Metanephros (tissue), 1 donor: ENCODE results near the gene HSPB6. TPM values are rescaled to one million over a fixed set of nuclear protein-coding genes. Genes with fewer than 3 reads are reported as not detected.

Source experiments
- total RNA-seq: library from RNA; depleted of rRNA; stranded (reverse); fragments of >200 nt; gene quantifications from one replicate; pipeline ENCODE4 v1.2.3, GENCODE V29; 2014

Gene HSPB6, protein sequence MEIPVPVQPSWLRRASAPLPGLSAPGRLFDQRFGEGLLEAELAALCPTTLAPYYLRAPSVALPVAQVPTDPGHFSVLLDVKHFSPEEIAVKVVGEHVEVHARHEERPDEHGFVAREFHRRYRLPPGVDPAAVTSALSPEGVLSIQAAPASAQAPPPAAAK
- total RNA-seq, result 51.6 TPM

DNA sequence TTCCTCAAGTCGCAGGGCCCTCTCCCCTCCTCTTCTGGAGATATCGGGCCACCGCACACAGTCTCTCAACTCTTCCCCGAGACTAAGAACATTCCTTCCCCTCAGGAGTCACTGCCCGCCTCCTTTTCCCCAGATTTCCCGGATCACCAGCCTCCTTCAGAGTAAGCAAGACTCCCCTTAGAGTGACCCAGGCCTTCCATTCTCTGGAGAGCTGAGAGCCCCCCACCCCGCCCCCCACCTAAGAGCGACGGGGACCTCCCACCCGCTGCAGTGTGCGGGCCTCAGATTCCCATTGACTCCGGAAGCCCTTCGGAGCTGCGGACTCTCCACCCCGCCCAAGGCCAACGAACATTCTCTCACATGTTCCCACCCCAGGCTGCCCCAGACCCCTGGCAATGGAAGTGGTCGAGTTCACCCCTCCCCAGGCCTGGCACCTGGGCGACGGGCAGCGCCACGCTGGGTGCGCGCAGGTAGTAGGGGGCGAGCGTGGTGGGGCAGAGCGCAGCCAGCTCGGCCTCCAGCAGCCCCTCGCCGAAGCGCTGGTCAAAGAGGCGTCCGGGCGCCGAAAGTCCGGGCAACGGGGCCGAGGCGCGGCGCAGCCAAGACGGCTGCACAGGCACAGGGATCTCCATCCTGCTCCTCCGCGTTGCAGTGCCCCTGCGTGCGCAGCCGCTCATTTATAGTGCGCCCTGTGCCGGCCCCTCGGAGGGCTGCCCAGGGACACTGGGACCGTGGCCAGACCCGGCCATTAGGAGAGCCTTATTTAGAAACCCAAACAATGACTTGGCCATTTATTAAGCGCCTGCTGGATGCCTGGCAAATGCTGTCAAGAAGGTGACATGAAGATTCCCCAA is at the start of gene HSPB6:
Gene HSPB6, minus strand, starts transcription at position 653 of the 854 bp plus-strand sequence. Its CDS starts 21 bp downstream, at position 632.

DNA sequence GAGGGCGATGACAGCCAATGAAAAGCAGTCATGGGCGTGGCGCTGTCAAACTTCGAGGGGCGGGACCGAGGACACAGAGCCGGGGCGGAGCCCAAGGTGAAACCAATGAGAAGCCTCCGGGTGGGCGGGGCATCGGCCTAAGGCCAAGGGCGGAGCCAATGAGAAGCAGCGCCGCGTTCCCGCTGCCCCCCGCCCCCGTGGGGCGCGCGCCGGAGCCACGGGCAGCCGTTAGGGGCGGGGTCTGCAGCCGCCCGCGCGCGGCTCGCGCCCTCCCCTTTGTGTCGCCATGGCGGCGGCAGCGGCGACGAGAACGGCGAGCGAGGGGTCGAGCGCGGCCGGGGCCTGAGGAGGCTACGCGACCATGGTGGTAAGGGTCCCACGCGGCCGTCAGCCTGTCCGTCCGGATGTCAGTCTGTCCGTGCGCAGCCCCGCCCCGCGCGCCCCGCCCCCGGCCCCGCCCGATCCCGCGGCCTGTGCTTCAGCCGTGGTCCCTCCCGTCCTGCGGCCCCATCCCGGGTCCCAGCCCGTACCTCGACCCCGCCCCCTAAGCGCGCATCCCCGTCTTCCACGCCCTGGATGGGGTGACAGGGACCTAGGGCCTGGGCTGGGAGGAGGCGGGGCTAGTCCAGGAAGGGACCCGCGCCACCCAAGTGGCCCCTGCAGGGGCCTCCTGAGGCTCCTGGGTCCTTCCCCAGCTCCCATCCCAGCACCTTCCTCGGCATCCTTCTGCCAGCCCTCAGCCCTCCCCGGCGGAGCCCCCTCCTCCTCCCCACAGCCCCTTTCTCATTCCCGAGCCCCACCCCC is 18.7 kb upstream of the HSPB6 start, which contains the start of gene ARHGAP33:
Gene ARHGAP33, plus strand, starts transcription at position 267 of the 804 bp plus-strand sequence. Its CDS starts 95 bp downstream, at position 362.

DNA sequence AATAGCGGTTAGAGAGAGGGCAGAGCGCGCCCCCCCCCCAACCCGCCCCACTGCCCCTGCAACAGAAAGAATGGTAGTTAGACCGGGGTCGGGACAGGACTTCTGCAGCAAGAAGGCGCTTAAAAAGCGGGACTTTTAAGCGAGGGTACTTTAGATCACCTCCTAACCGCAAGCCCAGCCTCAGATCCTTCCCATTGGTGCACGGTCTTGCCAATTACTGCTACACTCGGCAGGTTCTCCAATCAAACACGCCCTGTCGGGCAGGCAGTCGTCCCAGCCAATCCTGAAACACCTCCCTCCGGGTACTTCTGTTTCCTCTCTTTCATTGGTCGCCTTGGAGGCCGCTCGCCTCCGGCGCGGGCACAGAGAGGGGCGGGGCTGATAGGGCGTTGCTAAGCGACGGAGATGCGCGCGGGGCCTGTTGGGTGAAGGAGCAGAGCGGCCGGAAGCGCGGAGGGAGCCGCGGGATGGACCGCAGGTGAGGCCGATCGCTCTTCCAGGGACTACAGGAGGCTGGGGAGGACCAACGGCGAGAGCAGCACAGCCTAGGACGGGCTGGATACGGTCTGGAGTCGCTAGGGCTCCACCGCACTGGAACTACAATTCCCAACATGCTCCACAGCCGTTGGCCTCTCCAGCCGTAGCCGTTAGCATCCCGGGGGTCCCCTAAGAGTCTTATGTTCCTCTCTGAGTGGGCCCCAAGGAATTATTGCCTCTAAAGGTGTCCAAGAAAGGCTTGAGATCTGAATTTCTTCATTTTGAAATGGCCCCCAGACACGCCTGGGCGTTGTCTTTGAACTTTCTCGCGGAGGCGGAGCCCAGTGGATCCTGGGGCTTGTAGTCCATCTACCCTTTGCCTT is 1.1 kb upstream of the HSPB6 start, which contains the start of gene PROSER3:
Gene PROSER3, plus strand, starts transcription at position 428 of the 860 bp plus-strand sequence. Its CDS starts 40 bp downstream, at position 468.

DNA sequence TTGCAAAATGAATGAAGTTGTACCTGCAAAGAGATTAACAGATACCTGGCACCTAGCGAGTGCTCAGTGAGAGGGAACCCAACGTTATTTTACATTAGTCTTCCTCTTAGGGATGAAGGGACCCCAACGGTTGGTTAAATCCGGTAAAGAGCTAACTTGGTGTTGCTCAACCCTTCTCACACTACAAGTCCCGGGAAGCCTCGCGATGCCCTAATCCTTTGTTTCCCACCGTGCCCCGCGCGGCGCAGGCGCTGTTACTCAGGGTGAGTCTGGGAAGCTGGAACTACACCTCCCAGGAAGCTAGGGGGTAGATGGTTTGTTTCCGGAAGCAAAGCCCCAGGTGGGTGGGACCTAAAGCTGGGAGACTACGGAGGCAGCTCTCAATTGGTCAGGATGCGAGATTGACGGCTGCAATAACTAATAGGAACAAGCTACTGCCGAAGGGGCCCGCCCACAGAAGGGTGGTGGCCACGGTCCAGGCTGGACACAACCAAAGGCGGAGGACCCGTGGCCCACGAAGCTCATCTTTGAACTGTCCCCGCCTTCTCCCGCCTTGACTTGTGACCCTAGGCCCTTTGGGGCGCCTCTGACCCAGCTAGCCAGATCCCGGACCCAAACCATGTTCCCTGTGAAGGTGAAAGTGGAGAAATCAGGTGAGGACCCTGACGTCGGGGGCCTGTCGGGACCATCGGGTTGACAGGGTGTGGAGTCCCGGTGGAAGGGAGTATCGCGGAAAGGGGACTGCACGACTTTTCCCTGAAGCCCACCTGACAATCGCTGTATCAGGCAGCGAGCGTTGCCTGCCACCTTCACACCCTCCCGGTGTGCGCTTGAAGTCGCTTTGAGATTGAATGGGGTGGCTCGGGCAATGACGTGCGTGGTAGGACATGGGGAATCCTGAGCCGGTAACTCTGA is 8.5 kb downstream of the HSPB6 start, which contains the start of gene LIN37:
Gene LIN37, plus strand, starts transcription at position 471 of the 915 bp plus-strand sequence. Its CDS starts 149 bp downstream, at position 620.

DNA sequence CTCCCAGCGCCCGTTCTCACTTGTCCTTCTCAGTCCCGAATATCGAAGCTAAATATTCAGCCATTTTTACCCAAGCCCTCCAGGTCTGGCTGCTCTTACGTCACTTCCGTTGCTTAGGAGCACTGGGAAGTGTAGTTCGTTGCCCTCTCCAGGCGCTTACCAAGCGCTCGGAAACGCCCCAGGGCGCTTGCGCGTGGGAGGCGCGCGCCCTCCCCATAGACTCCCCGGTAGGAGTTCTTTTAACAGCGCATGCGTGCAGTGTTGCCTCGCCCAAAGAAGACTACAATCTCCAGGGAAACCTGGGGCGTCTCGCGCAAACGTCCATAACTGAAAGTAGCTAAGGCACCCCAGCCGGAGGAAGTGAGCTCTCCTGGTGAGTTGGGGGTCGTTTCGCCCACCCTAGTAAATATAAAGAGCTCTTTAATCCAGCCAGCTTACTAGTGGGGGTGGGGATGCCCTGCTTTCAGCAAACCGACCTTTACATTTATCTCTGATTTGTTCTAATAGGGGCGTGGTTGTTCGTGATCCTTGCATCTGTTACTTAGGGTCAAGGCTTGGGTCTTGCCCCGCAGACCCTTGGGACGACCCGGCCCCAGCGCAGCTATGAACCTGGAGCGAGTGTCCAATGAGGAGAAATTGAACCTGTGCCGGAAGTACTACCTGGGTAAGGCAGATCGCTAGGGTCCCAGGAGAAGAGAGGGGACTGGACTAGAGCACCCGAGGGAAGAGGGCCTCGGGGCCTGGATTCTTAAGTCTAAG is 11.3 kb downstream of the HSPB6 start, which contains the start of the genes PSENEN and U2AF1L4:
Gene PSENEN, plus strand, starts transcription at position 324 of the 759 bp plus-strand sequence. Its CDS starts 280 bp downstream, at position 604.
Gene U2AF1L4, minus strand, starts transcription at position 91 of the 759 bp plus-strand sequence. Its CDS starts 27 bp downstream, at position 64.

DNA sequence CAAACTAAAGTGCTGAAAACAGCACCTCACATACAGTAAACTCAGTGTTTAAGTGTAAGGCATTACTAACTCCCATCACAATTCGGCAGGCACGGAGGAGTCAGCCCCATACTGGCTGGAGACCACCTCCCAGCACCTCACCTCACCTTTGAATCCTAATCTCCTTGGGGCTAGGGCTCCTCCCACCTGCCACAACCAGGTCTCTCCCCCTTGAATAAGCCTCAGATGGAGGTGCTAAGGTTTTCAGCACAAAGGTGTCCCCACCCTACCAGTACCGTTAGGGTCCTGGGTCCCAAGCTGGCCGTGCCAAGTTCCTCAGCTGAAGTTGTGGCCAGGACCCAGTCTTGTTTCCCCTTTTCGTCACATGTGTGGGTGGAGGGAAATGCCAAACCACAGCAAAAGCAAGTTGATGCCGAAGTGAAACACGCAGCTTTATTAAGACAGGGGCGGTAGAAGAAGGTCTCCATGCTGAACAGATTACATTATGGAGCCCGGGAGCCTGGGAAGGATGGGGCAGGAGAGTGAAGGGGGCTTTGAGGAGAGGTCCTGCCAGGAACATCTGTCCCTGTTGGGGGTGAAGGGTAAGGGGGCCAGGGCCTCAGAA is 14.6 kb downstream of the HSPB6 start, which contains the start of gene IGFLR1:
Gene IGFLR1, minus strand, starts transcription at position 332 of the 604 bp plus-strand sequence. CDS start 1,272 bp downstream, outside the sequence.

DNA sequence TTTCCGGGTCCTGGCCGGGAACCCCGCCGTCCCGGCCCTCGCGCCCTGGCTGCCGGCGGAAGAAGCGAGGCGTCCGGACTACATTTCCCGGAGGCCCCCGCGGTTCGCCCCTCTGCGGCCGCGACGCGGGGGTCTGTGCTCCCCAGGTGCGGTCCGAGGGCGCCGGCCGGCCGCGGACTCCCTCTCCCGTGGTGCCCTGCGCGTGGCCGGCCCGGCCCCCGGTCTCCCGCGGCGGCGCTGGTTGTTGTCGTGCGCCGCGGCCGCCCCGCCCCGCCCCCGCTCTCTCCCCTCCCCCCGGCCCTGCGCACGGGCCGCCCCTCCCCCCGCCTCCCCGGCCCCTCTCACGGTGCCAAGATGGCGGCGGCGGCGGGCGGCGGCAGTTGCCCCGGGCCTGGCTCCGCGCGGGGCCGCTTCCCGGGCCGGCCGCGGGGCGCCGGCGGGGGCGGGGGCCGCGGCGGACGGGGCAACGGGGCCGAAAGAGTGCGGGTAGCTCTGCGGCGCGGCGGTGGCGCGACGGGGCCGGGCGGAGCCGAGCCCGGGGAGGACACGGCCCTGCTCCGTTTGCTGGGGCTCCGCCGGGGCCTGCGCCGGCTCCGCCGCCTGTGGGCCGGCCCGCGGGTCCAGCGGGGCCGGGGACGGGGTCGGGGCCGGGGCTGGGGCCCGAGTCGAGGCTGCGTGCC is 39.0 kb downstream of the HSPB6 start, which contains the start of gene KMT2B:
Gene KMT2B, plus strand, starts transcription at position 339 of the 680 bp plus-strand sequence. Its CDS starts 16 bp downstream, at position 355.

Other genes with a start within 250 kb of the HSPB6 start
- 47.1 TPM for gene DMKN, start 243.4 kb downstream of the HSPB6 start, total RNA-seq
- not detected for gene SBSN, start 228.7 kb downstream of the HSPB6 start, total RNA-seq
- not detected for gene GAPDHS, start 223.6 kb downstream of the HSPB6 start, total RNA-seq
- gene TMEM147, start 211.4 kb downstream of the HSPB6 start, total RNA-seq, result 74.1 TPM
- gene ATP4A, start 193.4 kb downstream of the HSPB6 start, total RNA-seq, result 0.41 TPM
- not detected for gene PMIS2, start 170.9 kb downstream of the HSPB6 start, total RNA-seq
- 14.3 TPM for gene HAUS5, start 144.3 kb downstream of the HSPB6 start, total RNA-seq
- 40.6 TPM for gene RBM42, start 128.0 kb downstream of the HSPB6 start, total RNA-seq
- gene ETV2, start 115.3 kb downstream of the HSPB6 start, total RNA-seq, result 0.47 TPM
- 303 TPM for gene COX6B1, start 108.7 kb downstream of the HSPB6 start, total RNA-seq
- gene UPK1A, start 90.5 kb downstream of the HSPB6 start, total RNA-seq, result 20.4 TPM
- gene ZBTB32, start 52.5 kb downstream of the HSPB6 start, total RNA-seq, result not detected
- gene KMT2B, start 39.0 kb downstream of the HSPB6 start, total RNA-seq, result 28.0 TPM
- 4.5 TPM for gene IGFLR1, start 14.6 kb downstream of the HSPB6 start, total RNA-seq
- 14.9 TPM for gene U2AF1L4, start 11.6 kb downstream of the HSPB6 start, total RNA-seq
- 22.9 TPM for gene PSENEN, start 11.4 kb downstream of the HSPB6 start, total RNA-seq
- 11.3 TPM for gene LIN37, start 8.5 kb downstream of the HSPB6 start, total RNA-seq
- 15.9 TPM for gene PROSER3, start 1.1 kb upstream of the HSPB6 start, total RNA-seq
- 27.4 TPM for gene ARHGAP33, start 18.5 kb upstream of the HSPB6 start, total RNA-seq
- 14.4 TPM for gene PRODH2, start 55.8 kb upstream of the HSPB6 start, total RNA-seq
- 32.8 TPM for gene NPHS1, start 95.5 kb upstream of the HSPB6 start, total RNA-seq
- gene KIRREL2, start 99.9 kb upstream of the HSPB6 start, total RNA-seq, result 3.9 TPM
- gene APLP1, start 111.5 kb upstream of the HSPB6 start, total RNA-seq, result 10.3 TPM
- 12.7 TPM for gene NFKBID, start 143.5 kb upstream of the HSPB6 start, total RNA-seq
- gene HCST, start 145.5 kb upstream of the HSPB6 start, total RNA-seq, result 6.9 TPM
- gene TYROBP, start 151.3 kb upstream of the HSPB6 start, total RNA-seq, result 24.3 TPM
- 9.9 TPM for gene LRFN3, start 179.3 kb upstream of the HSPB6 start, total RNA-seq
- gene SDHAF1, start 238.2 kb upstream of the HSPB6 start, total RNA-seq, result 15.9 TPM